Measurements from ENCODE around the gene SCN5A.

Gene SCN5A

DNA sequence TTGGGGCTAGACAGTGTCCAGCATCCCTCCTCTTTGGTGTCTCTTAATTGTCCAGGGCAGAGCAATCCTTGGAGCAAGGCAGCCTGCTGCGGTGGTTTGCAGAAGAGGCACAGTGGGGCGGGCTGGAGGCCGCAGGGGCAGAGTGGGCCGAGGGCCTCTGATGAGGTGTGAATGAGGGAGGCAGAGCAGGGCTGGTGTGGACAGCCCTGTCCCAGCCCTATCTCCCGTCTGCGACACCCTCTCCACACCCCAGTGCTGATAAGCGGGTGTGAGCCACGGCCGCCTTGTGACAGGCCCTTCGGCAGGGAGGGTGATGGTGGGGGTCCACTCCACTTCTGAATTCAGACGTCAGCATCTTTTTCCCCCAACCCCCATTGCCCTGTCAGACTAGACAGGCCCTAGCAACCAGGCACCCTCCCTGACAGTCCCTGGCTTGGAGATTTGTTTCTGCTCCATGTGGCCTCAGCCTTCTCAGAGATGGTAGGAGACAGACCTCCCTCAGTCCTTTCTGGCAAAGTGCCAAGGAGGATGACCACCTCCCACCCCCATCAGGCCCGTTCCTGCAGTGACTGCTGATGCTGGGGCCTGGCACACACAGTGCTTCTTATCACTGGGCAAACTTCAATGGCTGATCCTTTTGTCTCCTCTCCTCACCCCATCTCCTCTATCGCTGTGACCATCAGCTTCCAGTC, 116.1 kb downstream of the SCN5A start:
- ChIA-PET POLR2A (no interaction called here), CTCF (interaction anchor here (2.7 kb wide), 1 partner anchor 12 kb away, joined by 5 read pairs; no protein-coding TSS in a partner anchor)
- no peak for DNase-seq (ENCODE audit: extremely low spot score)
- TF ChIP-seq LEF1 (IDR thresholded peaks at IDR 0.05; ENCODE audit: borderline replicate concordance) (no peak), ARNT (IDR thresholded peaks at IDR 0.05) (no peak), ZNF384 (IDR thresholded peaks at IDR 0.05) (no peak), L3MBTL2 (conservative IDR thresholded peaks at IDR 0.05) (no peak), CTBP1 (IDR thresholded peaks at IDR 0.05; ENCODE audit: borderline replicate concordance) (no peak), HDGF (IDR thresholded peaks at IDR 0.05; ENCODE audit: borderline replicate concordance) (no peak), FOXM1 (IDR thresholded peaks at IDR 0.05; ENCODE audit: borderline replicate concordance) (no peak), ELF4 (IDR thresholded peaks at IDR 0.05) (no peak), SUZ12 (IDR thresholded peaks at IDR 0.05) (no peak), TARDBP (IDR thresholded peaks at IDR 0.05) (no peak), FOXK2 (IDR thresholded peaks at IDR 0.05) (no peak), SP1 (IDR thresholded peaks at IDR 0.05) (no peak)
- TF ChIP-seq, protein P1, sequence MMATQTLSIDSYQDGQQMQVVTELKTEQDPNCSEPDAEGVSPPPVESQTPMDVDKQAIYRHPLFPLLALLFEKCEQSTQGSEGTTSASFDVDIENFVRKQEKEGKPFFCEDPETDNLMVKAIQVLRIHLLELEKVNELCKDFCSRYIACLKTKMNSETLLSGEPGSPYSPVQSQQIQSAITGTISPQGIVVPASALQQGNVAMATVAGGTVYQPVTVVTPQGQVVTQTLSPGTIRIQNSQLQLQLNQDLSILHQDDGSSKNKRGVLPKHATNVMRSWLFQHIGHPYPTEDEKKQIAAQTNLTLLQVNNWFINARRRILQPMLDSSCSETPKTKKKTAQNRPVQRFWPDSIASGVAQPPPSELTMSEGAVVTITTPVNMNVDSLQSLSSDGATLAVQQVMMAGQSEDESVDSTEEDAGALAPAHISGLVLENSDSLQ (IDR thresholded peaks at IDR 0.05): no peak

DNA sequence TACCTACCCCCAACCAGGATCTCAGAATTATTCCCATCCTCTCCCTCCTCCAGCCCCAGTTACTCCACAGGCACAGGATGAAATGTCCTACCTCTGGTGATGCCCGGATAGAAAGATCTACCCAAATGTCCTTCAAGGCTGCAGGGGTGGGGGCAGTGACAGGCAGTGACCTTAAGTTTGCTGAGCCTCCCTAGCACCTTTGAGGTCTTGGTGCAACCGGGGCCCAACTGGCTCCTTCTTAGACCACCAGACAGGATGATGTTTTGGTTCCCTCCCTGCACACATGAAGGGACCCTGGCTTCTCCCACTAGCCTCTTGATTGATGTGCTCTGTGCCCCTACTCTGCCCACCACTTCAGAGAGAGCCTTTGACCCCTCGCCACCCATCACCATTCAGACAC, 117.0 kb downstream of the SCN5A start:
- no peak for DNase-seq (ENCODE audit: extremely low spot score)
- TF ChIP-seq SUZ12 (IDR thresholded peaks at IDR 0.05) (no peak), LEF1 (IDR thresholded peaks at IDR 0.05; ENCODE audit: borderline replicate concordance) (no peak), CTBP1 (IDR thresholded peaks at IDR 0.05; ENCODE audit: borderline replicate concordance) (no peak), FOXM1 (IDR thresholded peaks at IDR 0.05; ENCODE audit: borderline replicate concordance) (no peak)
- CTCF ChIA-PET: interaction anchor here (2.7 kb wide), 1 partner anchor 11 kb away, joined by 5 read pairs; no protein-coding TSS in a partner anchor
- POLR2A ChIA-PET: no interaction called here

DNA sequence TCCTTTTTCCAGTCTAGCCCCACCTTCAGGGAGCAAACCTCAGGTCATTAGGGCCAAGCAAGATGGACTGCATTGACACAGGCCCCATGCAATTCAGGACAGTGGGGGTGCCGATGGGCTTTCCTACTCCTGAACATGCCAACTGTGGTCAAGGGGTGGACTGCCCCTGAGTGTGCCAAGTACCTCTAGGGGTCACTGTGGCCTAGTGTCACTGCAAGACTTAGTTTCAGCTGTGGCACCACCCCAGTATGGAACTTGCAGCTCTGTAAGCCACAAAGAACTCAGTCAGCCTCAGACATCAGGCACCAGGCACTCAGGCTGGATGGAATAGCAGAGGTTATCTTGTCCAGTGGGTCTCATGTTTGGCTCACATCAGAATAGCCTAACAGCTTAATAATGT, 121.0 kb downstream of the SCN5A start:
- POLR2A ChIA-PET: no interaction called here
- CTCF ChIA-PET: no interaction called here
- TF ChIP-seq SP1 (IDR thresholded peaks at IDR 0.05) (no peak), ARNT (IDR thresholded peaks at IDR 0.05) (no peak), ELF4 (IDR thresholded peaks at IDR 0.05) (no peak), NFRKB (IDR thresholded peaks at IDR 0.05) (no peak), L3MBTL2 (conservative IDR thresholded peaks at IDR 0.05) (no peak), FOXA1 (IDR thresholded peaks at IDR 0.05) (no peak), ZNF384 (IDR thresholded peaks at IDR 0.05) (no peak), SUZ12 (IDR thresholded peaks at IDR 0.05) (no peak), FOXM1 (IDR thresholded peaks at IDR 0.05; ENCODE audit: borderline replicate concordance) (no peak), FOXK2 (IDR thresholded peaks at IDR 0.05) (no peak), CTBP1 (IDR thresholded peaks at IDR 0.05; ENCODE audit: borderline replicate concordance) (no peak), TARDBP (IDR thresholded peaks at IDR 0.05) (no peak), LEF1 (IDR thresholded peaks at IDR 0.05; ENCODE audit: borderline replicate concordance) (no peak), BHLHE40 (IDR thresholded peaks at IDR 0.05; ENCODE audit: borderline replicate concordance) (no peak), HDGF (IDR thresholded peaks at IDR 0.05; ENCODE audit: borderline replicate concordance) (no peak)
- TF ChIP-seq, protein P1 (IDR thresholded peaks at IDR 0.05): no peak
- no peak for DNase-seq (ENCODE audit: extremely low spot score)

- TF ChIP-seq ELF4 (IDR thresholded peaks at IDR 0.05): no peak
- no peak for TF ChIP-seq CTBP1 (IDR thresholded peaks at IDR 0.05; ENCODE audit: borderline replicate concordance)
- TF ChIP-seq FOXM1 (IDR thresholded peaks at IDR 0.05; ENCODE audit: borderline replicate concordance): no peak
- TF ChIP-seq LEF1 (IDR thresholded peaks at IDR 0.05; ENCODE audit: borderline replicate concordance): no peak
- no peak for TF ChIP-seq NFRKB (IDR thresholded peaks at IDR 0.05)
- no peak for TF ChIP-seq FOXA1 (IDR thresholded peaks at IDR 0.05)
- TF ChIP-seq SUZ12 (IDR thresholded peaks at IDR 0.05): no peak
- TF ChIP-seq, protein P1 (IDR thresholded peaks at IDR 0.05): no peak
- TF ChIP-seq HDGF (IDR thresholded peaks at IDR 0.05; ENCODE audit: borderline replicate concordance): no peak
- no peak for TF ChIP-seq SP1 (IDR thresholded peaks at IDR 0.05)
- ChIA-PET CTCF (no interaction called here), POLR2A (no interaction called here)
- DNase-seq (ENCODE audit: extremely low spot score): no peak
Observed at GRCh38 chr3:38526792-38527191, 122.7 kb downstream of the SCN5A start.

DNA sequence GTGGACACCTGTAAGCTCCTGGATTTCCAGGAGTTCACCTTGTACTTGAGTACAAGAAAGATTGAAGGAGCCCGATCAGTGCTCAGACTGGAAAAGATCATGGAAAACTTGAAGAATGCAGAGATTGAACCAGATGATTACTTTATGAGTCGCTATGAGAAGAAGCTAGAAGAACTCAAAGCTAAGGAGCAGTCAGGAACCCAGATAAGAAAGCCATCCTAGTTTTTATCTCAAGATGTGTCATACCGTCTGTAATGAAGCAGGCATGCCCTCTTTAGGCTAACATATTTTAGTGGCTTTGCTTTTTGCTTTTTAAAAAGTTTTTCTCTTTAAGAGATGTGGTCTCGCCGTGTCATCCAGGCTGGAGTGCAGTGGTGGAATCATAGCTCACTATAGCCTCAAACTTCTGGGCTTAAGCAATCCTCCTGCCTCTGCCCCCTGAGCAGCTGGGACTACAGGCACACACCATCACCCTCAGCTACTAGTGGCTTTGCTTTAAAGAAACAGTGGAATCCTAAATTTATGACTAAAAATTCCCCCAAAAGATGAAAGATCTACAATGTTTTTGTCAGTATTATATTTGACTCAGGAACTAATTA, 125.2 kb downstream of the SCN5A start:
- POLR2A ChIA-PET: no interaction called here
- DNase-seq (ENCODE audit: extremely low spot score): no peak
- TF ChIP-seq LEF1 (IDR thresholded peaks at IDR 0.05; ENCODE audit: borderline replicate concordance) (no peak), ARNT (IDR thresholded peaks at IDR 0.05) (no peak), TARDBP (IDR thresholded peaks at IDR 0.05) (no peak), FOXM1 (IDR thresholded peaks at IDR 0.05; ENCODE audit: borderline replicate concordance) (no peak), NFRKB (IDR thresholded peaks at IDR 0.05) (no peak), L3MBTL2 (conservative IDR thresholded peaks at IDR 0.05) (no peak), BHLHE40 (IDR thresholded peaks at IDR 0.05; ENCODE audit: borderline replicate concordance) (no peak), HDGF (IDR thresholded peaks at IDR 0.05; ENCODE audit: borderline replicate concordance) (no peak), FOXA1 (IDR thresholded peaks at IDR 0.05) (no peak), ELF4 (IDR thresholded peaks at IDR 0.05) (no peak), FOXK2 (IDR thresholded peaks at IDR 0.05) (no peak), SP1 (IDR thresholded peaks at IDR 0.05) (no peak), SUZ12 (IDR thresholded peaks at IDR 0.05) (no peak), CTBP1 (IDR thresholded peaks at IDR 0.05; ENCODE audit: borderline replicate concordance) (no peak), ZNF384 (IDR thresholded peaks at IDR 0.05) (no peak)
- TF ChIP-seq, protein P1 (IDR thresholded peaks at IDR 0.05): no peak
- CTCF ChIA-PET: interaction anchor here (0.6 kb wide), 1 partner anchor 66 kb away, joined by 3 read pairs; no protein-coding TSS in a partner anchor

Data from HEK293T (cell line).